HCT116 (cell line): ENCODE measurements around the gene KRTAP5-3. TPM values are rescaled to one million over a fixed set of nuclear protein-coding genes. Genes with fewer than 3 reads are reported as not detected.
A peak's percentile ranks its signal among the peaks of the same experiment; 100 is the strongest.

Experiments used
- ATAC-seq: fragments of 200-7000 bp; cut with Tn5 transposase; 2 replicates; pipeline ENCODE4 v1.9.1; 2020; ENCODE audit warnings: mild to moderate bottlenecking, moderate library complexity
- BruUV-seq: library from RNA; stranded (reverse); fragments of 400-500 nt; replicated peaks from 2 replicates; lab custom pipeline; 2021; lab: Mats Ljungman, UMichigan
- CTCF ChIA-PET: fragments of 300-600 bp; sonication (Branson Sonifier 250); formaldehyde crosslinking; loops from one replicate; lab custom pipeline; 2021; ENCODE audit warnings: antibody characterized with exemption; lab: Charles Lee
- POLR2A ChIA-PET: fragments of 300-600, 350-600 bp; sonication (Branson Sonifier 250); formaldehyde crosslinking; loops from one replicate; lab custom pipeline; 2021; ENCODE audit warnings: antibody characterized with exemption; lab: Charles Lee
- RAD21 ChIA-PET, 2 experiments: fragments of 300-600 bp; sonication (Branson Sonifier 250); formaldehyde crosslinking; loops; one replicate each; lab custom pipeline; 2023; ENCODE audit warnings: low total read pairs in 2 of 2; ENCODE audit not compliant: uncharacterized antibody in 2 of 2, unreplicated experiment in 2 of 2, low non-redundant PET in 1 of 2; lab: Charles Lee
- DNase-seq: peaks from one replicate; pipeline ENCODE4 v3.0.0-alpha.2; 2010; ENCODE audit warnings: low read depth, low spot score
- H2AFZ ChIP-seq: fragments of 200-600 bp; shearing (Covaris generic), sonication (generic); 2 replicates; pipeline ENCODE4 v1.6.1; 2017; ENCODE audit warnings: low read depth, mixed run types, mixed read lengths, antibody characterized with exemption, low read length; ENCODE audit not compliant: poor library complexity, severe bottlenecking
- H3K27ac ChIP-seq: 2 replicates; pipeline ENCODE4 v1.5.1; 2012; ENCODE audit warnings: low read depth, low read length
- H3K27me3 ChIP-seq: fragments of 200-600 bp; sonication (generic); 2 replicates; pipeline ENCODE4 v1.6.1; 2016; ENCODE audit warnings: mixed run types, low read length, mixed read lengths; ENCODE audit not compliant: insufficient read depth
- H3K36me3 ChIP-seq, 2 experiments: fragments of 200-500 bp in 1 of 2; fragments of 200-600 bp in 1 of 2; sonication (Bioruptor generic) in 1 of 2; sonication (generic) in 1 of 2; 2 replicates each; pipeline versions ENCODE4 v1.5.1 to v1.6.1; 2014 to 2016; ENCODE audit warnings: low read length in 2 of 2, inconsistent platforms in 1 of 2, mixed read lengths in 1 of 2, mixed run types in 1 of 2; ENCODE audit not compliant: insufficient read depth in 2 of 2, control insufficient read depth in 1 of 2
- H3K4me1 ChIP-seq, 2 experiments: fragments of 200-600 bp in 1 of 2; sonication (generic) in 1 of 2; 2 replicates each; pipeline versions ENCODE4 v1.5.1 to v1.6.1; 2012 to 2017; ENCODE audit warnings: low read length in 2 of 2, inconsistent platforms in 1 of 2, mild to moderate bottlenecking in 1 of 2, mixed read lengths in 1 of 2, mixed run types in 1 of 2, moderate library complexity in 1 of 2; ENCODE audit not compliant: insufficient read depth in 2 of 2, control insufficient read depth in 1 of 2
- H3K4me2 ChIP-seq: fragments of 200-600 bp; sonication (generic); 2 replicates; pipeline ENCODE4 v1.6.1; 2017; ENCODE audit warnings: mixed run types, low read length, mixed read lengths
- H3K4me3 ChIP-seq, 2 experiments: fragments of 200-600 bp in 1 of 2; sonication (generic) in 1 of 2; replicated peaks in 1 of 2; 2 replicates each; pipeline ENCODE4 v1.5.1; 2011 to 2016; ENCODE audit warnings: low read length in 2 of 2, control low read depth in 1 of 2, low read depth in 1 of 2, mild to moderate bottlenecking in 1 of 2, mixed read lengths in 1 of 2, mixed run types in 1 of 2
- H3K79me2 ChIP-seq: fragments of 200-600 bp; sonication (generic); 2 replicates; pipeline ENCODE4 v1.6.1; 2017; ENCODE audit warnings: mild to moderate bottlenecking, mixed run types, low read length, moderate library complexity, mixed read lengths; ENCODE audit not compliant: insufficient read depth
- H3K9ac ChIP-seq: fragments of 200-600 bp; sonication (generic); 2 replicates; pipeline ENCODE4 v1.6.1; 2016; ENCODE audit warnings: low read length, mixed read lengths
- H3K9me2 ChIP-seq: fragments of 200-600 bp; sonication (generic), shearing (Covaris generic); 2 replicates; pipeline ENCODE4 v1.6.1; 2017; ENCODE audit warnings: mixed run types, mild to moderate bottlenecking, moderate library complexity; ENCODE audit not compliant: insufficient read depth
- H3K9me3 ChIP-seq, 2 experiments: fragments of 200-500 bp in 1 of 2; fragments of 200-600 bp in 1 of 2; sonication (Bioruptor generic) in 1 of 2; sonication (generic) in 1 of 2; 2 replicates each; pipeline ENCODE4 v1.6.1; 2014 to 2017; ENCODE audit warnings: low read length in 2 of 2, mixed read lengths in 2 of 2, inconsistent platforms in 1 of 2, low read depth in 1 of 2, mild to moderate bottlenecking in 1 of 2, mixed run types in 1 of 2, moderate library complexity in 1 of 2; ENCODE audit not compliant: control insufficient read depth in 1 of 2, insufficient read depth in 1 of 2
- H4K20me1 ChIP-seq: fragments of 200-600 bp; sonication (generic), shearing (Covaris generic); 2 replicates; pipeline ENCODE4 v1.6.1; 2017; ENCODE audit warnings: mixed run types, mild to moderate bottlenecking, moderate library complexity; ENCODE audit not compliant: insufficient read depth
- CBX3 ChIP-seq: IDR thresholded peaks from 2 replicates; pipeline ENCODE4 v1.6.1; 2012; ENCODE audit warnings: low read depth
- ELF1 ChIP-seq: IDR thresholded peaks from 2 replicates; pipeline ENCODE4 v1.6.1; 2012; ENCODE audit warnings: low read depth, borderline replicate concordance
- POLR2AphosphoS5 ChIP-seq: IDR thresholded peaks from 2 replicates; pipeline ENCODE4 v1.6.1; 2011; ENCODE audit warnings: mild to moderate bottlenecking, low read depth, low read length, moderate library complexity
- YY1 ChIP-seq: IDR thresholded peaks from 2 replicates; pipeline ENCODE4 v1.6.1; 2011; ENCODE audit warnings: low read length, low read depth, moderate library complexity, mild to moderate bottlenecking; ENCODE audit not compliant: insufficient replicate concordance; ENCODE audit errors: extremely low read depth
- intact Hi-C: fragments of 100-400 bp; cut with micrococcal nuclease; formaldehyde crosslinking; loops from 2 replicates; pipeline ENCODE4 v1.10.0; 2022
- total RNA-seq: library from RNA; stranded (reverse); gene quantifications from one replicate; pipeline ENCODE4 v1.2.1, GENCODE V29; 2021; ENCODE audit not compliant: unreplicated experiment

KRTAP5-3 gene
- total RNA-seq, 1 experiment from 2014 or later = not detected

GRCh38 chr11:1573077-1573902 lies 35.0 kb downstream of the KRTAP5-3 start:
- Histone ChIP-seq H3K4me2 (peak overlapping the region; percentile 94), H3K4me1 (peaks cover 16 to 29% of the 10 kb centered on the region in 2 experiments; a peak in 3 of 4 replicates), H3K79me2 (peaks cover 3% of the 10 kb centered on the region; the same call in 1 of the 2 replicates), H3K9ac (peak overlapping the region; percentile 64), H3K4me3 (peak overlapping the region; percentile 46 to 61), H3K9me3 (peaks cover 0 to 5% of the 10 kb centered on the region in 2 experiments; a peak in 2 of 4 replicates), H4K20me1 (no peaks in the 10 kb centered on the region), H2AFZ (no peak overlapping the region), H3K36me3 (no peaks in the 10 kb centered on the region), H3K27ac (peak overlapping the region; percentile 8; the same call in 1 of the 2 replicates), H3K9me2 (no peaks in the 10 kb centered on the region), H3K27me3 (no peaks in the 10 kb centered on the region)
- ChIA-PET RAD21 (interaction anchor here (0.6 to 2.6 kb wide), 5 partner anchors 20 to 79 kb away, joined by 3 to 22 read pairs (median 5); no protein-coding TSS in a partner anchor), CTCF (interaction anchor here (1.6 to 5.2 kb wide), 6 partner anchors 9 to 26 kb away, joined by 3 to 133 read pairs (median 16); no protein-coding TSS in a partner anchor), POLR2A (interaction anchor here (1.2 to 2.5 kb wide), 7 partner anchors 12 to 27 kb away, joined by 3 to 18 read pairs (median 5); partner anchors contain the start of gene KRTAP5-1)
- TF ChIP-seq POLR2AphosphoS5 = no peak
- DNase-seq (no peak), ATAC-seq (no peak)
- intact Hi-C loops = no loop called here
- TSS peak; percentile 74 for BruUV-seq

DNA sequence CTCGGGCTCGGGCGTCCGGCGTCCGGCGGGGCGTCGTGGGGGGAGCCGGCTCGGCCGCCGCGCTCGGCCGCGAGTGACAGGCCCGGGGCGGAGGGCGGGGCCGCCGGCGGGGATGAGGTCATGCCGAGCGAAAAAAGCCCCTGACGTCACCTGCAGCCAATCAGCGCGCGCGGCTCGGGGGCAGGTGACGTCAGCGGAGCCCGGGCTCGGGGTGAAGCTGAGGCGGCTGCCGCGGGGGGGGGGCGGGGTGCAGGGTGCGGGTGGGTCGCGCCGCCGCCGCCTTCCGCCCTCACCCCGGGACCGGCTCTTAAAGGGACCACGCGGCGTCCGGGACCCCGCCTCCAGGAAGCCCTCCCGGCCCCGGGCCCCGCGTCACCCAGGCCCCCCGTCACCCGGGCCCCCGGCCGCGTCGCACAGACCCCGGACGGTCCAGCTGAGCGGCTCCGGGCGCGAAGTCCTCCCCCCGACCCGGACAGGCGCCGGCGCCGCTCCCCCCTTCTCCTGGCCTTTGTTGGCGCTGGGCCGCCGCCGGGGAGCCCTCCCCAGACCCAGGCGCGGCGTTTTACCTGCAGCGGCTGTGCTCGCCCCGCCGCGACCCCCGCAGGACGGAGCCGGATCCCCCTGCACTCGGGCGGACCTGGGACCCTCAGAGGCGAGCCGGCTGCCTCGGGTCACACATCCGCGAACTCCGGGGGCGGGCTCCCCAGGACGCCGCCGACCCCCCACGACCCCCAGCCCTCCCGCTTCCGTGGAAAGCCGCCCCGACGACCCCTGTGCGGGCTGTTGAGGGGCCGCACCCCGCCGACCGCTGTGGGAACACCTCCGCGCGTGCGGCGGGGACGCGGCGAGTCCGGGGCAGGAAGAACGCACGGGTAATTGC lies 35.8 kb downstream of the KRTAP5-3 start, which contains the start of gene DUSP8:
DUSP8 (minus strand) TSS at position 75 of the 880 bp plus-strand sequence. CDS start 6,445 bp downstream, outside the sequence.
- Histone ChIP-seq H3K36me3 (no peaks in the 10 kb centered on the region), H4K20me1 (no peaks in the 10 kb centered on the region), H3K9me3 (no peaks in the 10 kb centered on the region), H3K4me3 (peak within 1 kb of the TSS; percentile 65 to 70), H3K9ac (peak within 1 kb of the TSS; percentile 77), H3K79me2 (peaks cover 3% of the 10 kb centered on the region; the same call in 1 of the 2 replicates), H2AFZ (no peak within 1 kb of the TSS), H3K9me2 (no peaks in the 10 kb centered on the region), H3K27me3 (no peaks in the 10 kb centered on the region), H3K4me1 (peaks cover 16 to 29% of the 10 kb centered on the region in 2 experiments; a peak in 3 of 4 replicates), H3K4me2 (peak within 1 kb of the TSS; percentile 94), H3K27ac (peak within 1 kb of the TSS; percentile 56; the same call in 1 of the 2 replicates)
- ATAC-seq (peak; percentile 69), DNase-seq (peak; percentile 53)
- BruUV-seq = no TSS peak
- intact Hi-C loops = no loop called here
- ChIA-PET CTCF (interaction anchor here (0.6 to 5.2 kb wide), 4 partner anchors 23 to 26 kb away, joined by 3 to 133 read pairs (median 16); no protein-coding TSS in a partner anchor), RAD21 (interaction anchor here (0.6 to 2.6 kb wide), 3 partner anchors 14 to 58 kb away, joined by 3 to 22 read pairs (median 4); no protein-coding TSS in a partner anchor), POLR2A (interaction anchor here (1.4 to 2.5 kb wide), 3 partner anchors 12 to 26 kb away, joined by 3 to 18 read pairs (median 8); partner anchors contain the start of gene KRTAP5-1)
- TF ChIP-seq POLR2AphosphoS5 = peak; percentile 36; the same call in 1 of the 2 replicates
- no peak for TF ChIP-seq ELF1
- no peak for TF ChIP-seq CBX3
- TF ChIP-seq YY1 = no peak
